ENCODE measurements around the gene RHOT2.

RHOT2 gene

GRCh38 chr16:652454-653305 is 15.3 kb upstream of the RHOT2 start:
- H3K9ac ChIP-seq (ENCODE audit: low read length) = no peak overlapping the region
- no peaks in the 10 kb centered on the region for H3K27me3 ChIP-seq (ENCODE audit: control insufficient read depth, insufficient read depth, low read length)
- no peaks in the 10 kb centered on the region for H3K9me3 ChIP-seq (ENCODE audit: control insufficient read depth, low read depth, low read length)
- H3K36me3 ChIP-seq (ENCODE audit: control insufficient read depth, low read depth, low read length) = no peaks in the 10 kb centered on the region
- H3K4me1 ChIP-seq (ENCODE audit: control insufficient read depth, low read depth, low read length) = peaks cover 5% of the 10 kb centered on the region
- no peak overlapping the region for H3K4me3 ChIP-seq (ENCODE audit: low read length)
- no peak overlapping the region for H3K27ac ChIP-seq (ENCODE audit: low read length)

DNA sequence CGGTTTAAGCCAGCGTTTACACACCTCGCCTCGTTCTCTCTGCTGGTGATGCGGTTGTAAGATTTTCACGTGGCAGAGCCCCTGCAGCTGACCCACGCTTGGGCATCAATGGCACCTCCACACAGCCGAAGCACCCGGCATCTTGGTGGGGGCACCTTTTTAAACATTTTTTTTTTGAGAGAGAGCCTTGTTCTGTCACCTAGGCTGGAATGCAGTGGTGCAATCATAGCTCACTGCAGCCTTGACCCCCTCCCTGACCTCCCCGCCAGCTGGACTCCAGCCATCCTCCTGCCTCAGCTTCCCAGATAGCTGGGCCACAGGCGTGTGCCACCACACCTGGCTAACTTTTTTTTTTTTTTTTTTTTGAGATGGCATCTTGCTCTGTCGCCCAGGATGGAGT is 13.9 kb upstream of the RHOT2 start:
- H3K9ac ChIP-seq (ENCODE audit: low read length) = no peak overlapping the region
- no peaks in the 10 kb centered on the region for H3K9me3 ChIP-seq (ENCODE audit: control insufficient read depth, low read depth, low read length)
- no peak overlapping the region for H3K4me3 ChIP-seq (ENCODE audit: low read length)
- no peaks in the 10 kb centered on the region for H3K27me3 ChIP-seq (ENCODE audit: control insufficient read depth, insufficient read depth, low read length)
- H3K36me3 ChIP-seq (ENCODE audit: control insufficient read depth, low read depth, low read length) = no peaks in the 10 kb centered on the region
- H3K27ac ChIP-seq (ENCODE audit: low read length) = no peak overlapping the region
- H3K4me1 ChIP-seq (ENCODE audit: control insufficient read depth, low read depth, low read length) = no peaks in the 10 kb centered on the region

- Histone ChIP-seq H3K27me3 (ENCODE audit: control insufficient read depth, insufficient read depth, low read length) (no peaks in the 10 kb centered on the region), H3K4me1 (ENCODE audit: control insufficient read depth, low read depth, low read length) (no peaks in the 10 kb centered on the region), H3K4me3 (ENCODE audit: low read length) (no peak overlapping the region), H3K36me3 (ENCODE audit: control insufficient read depth, low read depth, low read length) (no peaks in the 10 kb centered on the region), H3K27ac (ENCODE audit: low read length) (no peak overlapping the region), H3K9me3 (ENCODE audit: control insufficient read depth, low read depth, low read length) (no peaks in the 10 kb centered on the region), H3K9ac (ENCODE audit: low read length) (no peak overlapping the region)
These were observed 10.4 kb upstream of the RHOT2 start for GRCh38 chr16:657487-657886.

DNA sequence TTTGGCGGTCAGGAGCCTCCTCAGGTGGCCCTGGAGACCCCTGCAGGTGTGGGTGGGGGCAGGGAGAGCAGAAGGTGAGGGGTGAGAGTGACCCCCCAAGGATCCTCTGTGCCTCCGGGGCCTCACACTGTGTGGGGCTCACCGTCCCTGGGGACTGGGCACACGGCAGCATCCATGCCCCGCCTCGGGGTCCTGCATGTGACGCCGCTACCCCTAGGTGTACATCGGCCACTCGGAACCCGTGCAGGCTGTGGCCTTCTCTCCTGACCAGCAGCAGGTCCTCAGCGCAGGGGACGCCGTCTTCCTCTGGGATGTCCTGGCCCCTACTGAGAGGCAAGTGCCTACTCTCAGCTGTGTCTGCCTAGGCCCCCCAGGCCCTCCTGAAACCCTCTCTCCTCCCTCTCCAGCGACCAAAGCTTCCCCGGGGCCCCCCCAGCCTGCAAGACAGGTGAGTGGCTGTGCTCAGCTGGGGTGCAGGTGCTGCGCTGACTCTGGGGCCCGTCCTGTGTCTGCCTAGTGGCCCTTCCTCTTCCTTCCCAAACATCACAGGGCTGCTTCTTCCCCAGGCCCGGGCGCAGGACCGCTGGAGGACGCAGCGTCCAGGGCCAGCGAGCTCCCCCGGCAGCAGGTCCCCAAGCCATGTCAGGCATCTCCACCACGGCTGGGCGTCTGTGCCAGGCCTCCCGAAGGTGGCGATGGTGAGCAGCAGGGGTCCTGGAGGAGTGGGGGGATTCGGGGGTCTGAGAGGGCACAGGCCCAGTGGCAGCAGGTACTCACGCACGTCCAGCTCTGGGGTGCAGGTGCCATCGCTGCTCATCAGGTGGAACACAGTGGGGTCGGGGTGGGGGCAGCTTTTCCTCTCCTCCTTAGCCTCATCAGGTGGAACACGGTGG is 9.0 kb upstream of the RHOT2 start:
- Histone ChIP-seq H3K9me3 (ENCODE audit: control insufficient read depth, low read depth, low read length) (no peaks in the 10 kb centered on the region), H3K4me1 (ENCODE audit: control insufficient read depth, low read depth, low read length) (no peaks in the 10 kb centered on the region), H3K36me3 (ENCODE audit: control insufficient read depth, low read depth, low read length) (no peaks in the 10 kb centered on the region), H3K27me3 (ENCODE audit: control insufficient read depth, insufficient read depth, low read length) (no peaks in the 10 kb centered on the region), H3K27ac (ENCODE audit: low read length) (no peak overlapping the region), H3K4me3 (ENCODE audit: low read length) (no peak overlapping the region), H3K9ac (ENCODE audit: low read length) (no peak overlapping the region)

GRCh38 chr16:659618-660017 is 8.3 kb upstream of the RHOT2 start:
- H3K27ac ChIP-seq (ENCODE audit: low read length) = no peak overlapping the region
- no peak overlapping the region for H3K4me3 ChIP-seq (ENCODE audit: low read length)
- H3K27me3 ChIP-seq (ENCODE audit: control insufficient read depth, insufficient read depth, low read length) = no peaks in the 10 kb centered on the region
- no peaks in the 10 kb centered on the region for H3K36me3 ChIP-seq (ENCODE audit: control insufficient read depth, low read depth, low read length)
- H3K4me1 ChIP-seq (ENCODE audit: control insufficient read depth, low read depth, low read length) = no peaks in the 10 kb centered on the region
- H3K9me3 ChIP-seq (ENCODE audit: control insufficient read depth, low read depth, low read length) = no peaks in the 10 kb centered on the region
- H3K9ac ChIP-seq (ENCODE audit: low read length) = no peak overlapping the region

DNA sequence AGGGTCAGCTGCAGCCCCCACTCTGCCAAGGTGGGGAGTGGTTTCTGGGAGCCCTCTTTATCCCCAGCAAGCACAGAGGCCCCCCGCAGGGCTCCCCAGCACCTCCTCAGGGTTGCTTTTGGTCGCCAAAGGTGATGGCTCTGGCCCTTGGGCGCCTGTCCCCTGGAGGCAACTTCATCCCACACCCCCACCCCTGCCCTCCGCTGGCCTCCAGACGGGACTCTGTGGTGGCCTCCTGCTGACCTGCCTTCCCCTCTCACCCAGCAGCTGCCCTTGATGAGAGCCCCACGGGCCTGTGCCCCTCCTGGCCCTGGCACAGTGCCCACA is 7.8 kb upstream of the RHOT2 start:
- H3K9ac ChIP-seq (ENCODE audit: low read length) = no peak overlapping the region
- H3K27ac ChIP-seq (ENCODE audit: low read length) = no peak overlapping the region

DNA sequence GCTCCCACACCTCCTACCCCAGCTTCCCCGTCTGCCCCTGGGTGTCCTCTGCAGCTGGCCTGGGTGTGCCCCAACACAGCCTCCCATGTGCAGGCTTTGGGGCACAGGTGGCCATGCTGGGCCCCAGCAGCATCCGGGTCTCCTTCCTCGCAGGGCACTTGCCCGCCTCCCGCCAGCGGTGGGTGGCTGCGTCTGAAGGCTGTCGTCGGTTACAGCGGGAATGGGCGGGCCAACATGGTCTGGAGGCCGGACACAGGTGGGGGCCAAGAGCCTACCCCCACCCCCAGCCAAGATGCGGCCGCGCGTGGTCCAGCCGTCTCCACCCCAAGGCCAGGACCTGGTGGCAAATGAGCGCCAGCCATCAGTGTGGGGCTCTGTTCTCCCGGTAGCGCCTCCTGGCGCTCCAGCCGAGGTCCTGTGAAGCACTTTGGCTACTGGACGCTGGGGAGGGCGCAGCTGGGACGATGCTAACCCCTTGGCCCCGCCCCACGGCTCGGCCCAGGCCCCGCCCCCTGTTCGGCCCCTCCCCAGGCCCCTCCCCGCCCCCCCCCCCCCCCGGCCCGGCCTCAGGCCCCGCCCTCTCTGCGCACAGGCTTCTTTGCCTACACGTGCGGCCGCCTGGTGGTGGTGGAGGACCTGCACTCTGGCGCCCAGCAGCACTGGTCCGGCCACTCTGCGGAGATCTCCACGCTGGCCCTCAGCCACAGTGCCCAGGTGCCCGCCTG is 7.3 kb upstream of the RHOT2 start:
- Histone ChIP-seq H3K36me3 (ENCODE audit: control insufficient read depth, low read depth, low read length) (no peaks in the 10 kb centered on the region), H3K9ac (ENCODE audit: low read length) (no peak overlapping the region), H3K9me3 (ENCODE audit: control insufficient read depth, low read depth, low read length) (no peaks in the 10 kb centered on the region), H3K27ac (ENCODE audit: low read length) (no peak overlapping the region), H3K4me1 (ENCODE audit: control insufficient read depth, low read depth, low read length) (no peaks in the 10 kb centered on the region), H3K4me3 (ENCODE audit: low read length) (no peak overlapping the region), H3K27me3 (ENCODE audit: control insufficient read depth, insufficient read depth, low read length) (no peaks in the 10 kb centered on the region)

More for the DNA sequence above, 7.8 kb upstream of the RHOT2 start:
- H3K27me3 ChIP-seq (ENCODE audit: control insufficient read depth, insufficient read depth, low read length) = no peaks in the 10 kb centered on the region
- no peaks in the 10 kb centered on the region for H3K36me3 ChIP-seq (ENCODE audit: control insufficient read depth, low read depth, low read length)
- H3K4me1 ChIP-seq (ENCODE audit: control insufficient read depth, low read depth, low read length) = no peaks in the 10 kb centered on the region
- no peaks in the 10 kb centered on the region for H3K9me3 ChIP-seq (ENCODE audit: control insufficient read depth, low read depth, low read length)
- H3K4me3 ChIP-seq (ENCODE audit: low read length) = no peak overlapping the region

DNA sequence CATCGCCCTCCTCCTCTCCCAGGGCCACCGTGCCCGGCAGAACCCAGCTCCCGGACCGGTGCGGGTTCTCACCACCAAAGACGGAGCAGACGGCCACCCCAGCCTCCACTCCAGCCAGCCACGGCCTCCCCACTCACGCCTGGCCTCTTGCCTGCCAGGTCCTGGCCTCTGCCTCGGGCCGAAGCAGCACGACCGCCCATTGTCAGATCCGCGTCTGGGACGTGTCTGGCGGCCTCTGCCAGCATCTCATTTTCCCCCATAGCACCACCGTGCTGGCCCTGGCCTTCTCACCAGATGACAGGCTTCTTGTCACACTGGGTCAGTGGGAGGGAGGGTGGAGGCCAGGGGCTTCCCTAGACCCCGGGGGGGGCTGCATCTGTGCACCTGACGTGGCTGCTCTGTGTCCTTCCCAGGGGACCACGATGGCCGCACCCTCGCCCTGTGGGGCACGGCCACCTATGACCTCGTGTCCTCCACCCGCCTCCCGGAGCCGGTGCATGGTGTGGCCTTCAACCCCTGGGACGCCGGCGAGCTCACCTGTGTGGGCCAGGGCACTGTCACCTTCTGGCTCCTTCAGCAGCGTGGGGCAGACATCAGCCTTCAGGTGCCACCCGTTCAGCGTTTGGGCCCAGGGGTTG is 6.6 kb upstream of the RHOT2 start:
- Histone ChIP-seq H3K4me3 (ENCODE audit: low read length) (no peak overlapping the region), H3K9me3 (ENCODE audit: control insufficient read depth, low read depth, low read length) (no peaks in the 10 kb centered on the region), H3K27ac (ENCODE audit: low read length) (no peak overlapping the region), H3K36me3 (ENCODE audit: control insufficient read depth, low read depth, low read length) (no peaks in the 10 kb centered on the region), H3K4me1 (ENCODE audit: control insufficient read depth, low read depth, low read length) (no peaks in the 10 kb centered on the region), H3K27me3 (ENCODE audit: control insufficient read depth, insufficient read depth, low read length) (no peaks in the 10 kb centered on the region), H3K9ac (ENCODE audit: low read length) (no peak overlapping the region)

DNA sequence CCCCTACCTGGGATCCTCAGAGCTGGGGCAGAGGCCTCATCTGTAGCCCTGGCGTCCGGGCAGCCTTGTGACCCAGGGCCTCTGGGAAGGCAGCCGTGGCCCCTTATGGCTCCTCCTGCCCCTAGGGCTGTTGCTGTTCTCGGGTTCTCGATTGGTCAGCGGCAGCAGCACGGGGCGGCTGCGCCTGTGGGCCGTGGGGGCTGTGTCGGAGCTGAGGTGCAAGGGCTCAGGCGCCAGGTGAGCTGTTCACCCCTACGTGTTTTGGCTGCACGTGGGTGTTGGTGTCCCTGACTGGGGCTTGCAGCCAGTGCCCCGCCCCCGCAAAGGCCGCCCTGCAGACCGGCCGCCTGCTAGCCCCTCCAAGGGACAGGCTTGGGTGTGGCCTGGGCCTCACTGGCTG is 5.8 kb upstream of the RHOT2 start:
- no peaks in the 10 kb centered on the region for H3K27me3 ChIP-seq (ENCODE audit: control insufficient read depth, insufficient read depth, low read length)
- H3K36me3 ChIP-seq (ENCODE audit: control insufficient read depth, low read depth, low read length) = no peaks in the 10 kb centered on the region
- H3K9me3 ChIP-seq (ENCODE audit: control insufficient read depth, low read depth, low read length) = no peaks in the 10 kb centered on the region
- H3K9ac ChIP-seq (ENCODE audit: low read length) = no peak overlapping the region
- no peaks in the 10 kb centered on the region for H3K4me1 ChIP-seq (ENCODE audit: control insufficient read depth, low read depth, low read length)
- H3K4me3 ChIP-seq (ENCODE audit: low read length) = no peak overlapping the region
- no peak overlapping the region for H3K27ac ChIP-seq (ENCODE audit: low read length)

DNA sequence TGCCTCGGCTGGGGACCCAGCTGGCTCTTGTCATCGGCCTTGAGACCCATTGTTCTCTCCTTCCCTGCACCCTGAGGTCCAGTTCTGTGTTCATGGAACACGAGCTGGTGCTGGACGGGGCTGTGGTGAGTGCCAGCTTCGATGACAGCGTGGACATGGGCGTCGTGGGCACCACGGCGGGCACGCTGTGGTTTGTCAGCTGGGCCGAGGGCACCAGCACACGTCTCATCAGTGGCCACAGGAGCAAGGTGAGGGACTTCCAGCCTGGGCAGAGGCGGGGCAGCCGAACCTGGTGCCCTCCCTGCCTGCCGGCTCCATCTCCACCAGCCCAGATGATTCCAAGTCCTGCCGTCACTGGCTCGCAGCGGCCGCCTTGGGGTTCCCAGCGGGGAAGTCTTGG is 5.3 kb upstream of the RHOT2 start:
- Histone ChIP-seq H3K9ac (ENCODE audit: low read length) (no peak overlapping the region), H3K27ac (ENCODE audit: low read length) (no peak overlapping the region)

DNA sequence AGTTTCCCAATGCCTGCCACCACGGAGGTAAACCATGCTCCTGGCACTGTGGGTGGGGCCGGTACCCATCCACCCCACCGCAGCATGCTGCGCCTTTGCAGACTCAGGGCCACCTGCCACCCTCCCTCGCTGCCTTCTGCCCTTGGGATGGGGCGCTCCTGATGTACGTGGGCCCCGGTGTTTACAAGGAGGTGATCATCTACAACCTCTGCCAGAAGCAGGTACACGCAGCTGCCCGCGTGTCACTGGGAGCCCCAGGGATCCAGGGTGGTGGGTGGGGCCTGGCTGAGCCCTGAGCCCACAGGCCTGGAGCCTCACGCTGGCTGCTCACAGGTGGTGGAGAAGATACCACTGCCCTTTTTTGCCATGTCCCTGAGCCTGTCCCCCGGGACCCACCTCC is 1.4 kb upstream of the RHOT2 start:
- H3K27me3 ChIP-seq (ENCODE audit: control insufficient read depth, insufficient read depth, low read length) = no peaks in the 10 kb centered on the region
- no peaks in the 10 kb centered on the region for H3K9me3 ChIP-seq (ENCODE audit: control insufficient read depth, low read depth, low read length)
- H3K4me1 ChIP-seq (ENCODE audit: control insufficient read depth, low read depth, low read length) = no peaks in the 10 kb centered on the region
- H3K36me3 ChIP-seq (ENCODE audit: control insufficient read depth, low read depth, low read length) = peaks cover 22% of the 10 kb centered on the region
- H3K9ac ChIP-seq (ENCODE audit: low read length) = no peak overlapping the region
- H3K4me3 ChIP-seq (ENCODE audit: low read length) = no peak overlapping the region
- no peak overlapping the region for H3K27ac ChIP-seq (ENCODE audit: low read length)

More for the DNA sequence above, 5.3 kb upstream of the RHOT2 start:
- H3K4me1 ChIP-seq (ENCODE audit: control insufficient read depth, low read depth, low read length) = no peaks in the 10 kb centered on the region
- no peaks in the 10 kb centered on the region for H3K9me3 ChIP-seq (ENCODE audit: control insufficient read depth, low read depth, low read length)
- no peaks in the 10 kb centered on the region for H3K27me3 ChIP-seq (ENCODE audit: control insufficient read depth, insufficient read depth, low read length)
- no peaks in the 10 kb centered on the region for H3K36me3 ChIP-seq (ENCODE audit: control insufficient read depth, low read depth, low read length)
- no peak overlapping the region for H3K4me3 ChIP-seq (ENCODE audit: low read length)
